GM12864 (cell line): ENCODE measurements around the gene GNPTAB.

ENCODE experiments used
- DNase-seq: peaks from one replicate; pipeline ENCODE4 v3.0.0-alpha.2; 2011; ENCODE audit warnings: low read depth
- H3K4me3 ChIP-seq: 2 replicates; pipeline ENCODE4 v1.5.1; 2011; ENCODE audit warnings: mild to moderate bottlenecking, low read depth, low read length, control low read depth
- CTCF ChIP-seq: IDR thresholded peaks from 2 replicates; pipeline ENCODE4 v1.5.1; 2011; ENCODE audit warnings: low read depth, mild to moderate bottlenecking, moderate library complexity, low read length, control low read depth, inconsistent platforms; ENCODE audit errors: missing control alignments

The GNPTAB gene

GRCh38 chr12:101697197-101697929 lies 133.4 kb downstream of the GNPTAB start, which contains the start of gene CHPT1:
CHPT1 (plus strand) TSS chr12:101697640; CDS start chr12:101697862, 222 bp downstream.
- H3K4me3 ChIP-seq = peak within 1 kb of the TSS; percentile 92
- peak; percentile 7 for DNase-seq
- TF ChIP-seq CTCF = no peak

- TF ChIP-seq CTCF = no peak
- peak overlapping the region; percentile 92 for H3K4me3 ChIP-seq
- no peak for DNase-seq
These were observed 134.2 kb downstream of the GNPTAB start for GRCh38 chr12:101696251-101697196.

- no peak for TF ChIP-seq CTCF
- no peak overlapping the region for H3K4me3 ChIP-seq
- no peak for DNase-seq
These were observed 135.1 kb downstream of the GNPTAB start for GRCh38 chr12:101695706-101696105.
